Esophagus muscularis mucosa (tissue), 4 donors: ENCODE results near the gene OR2A12.

Experiments
- EP300 ChIP-seq: sonication (generic); formaldehyde crosslinking; IDR thresholded peaks from one replicate; pipeline ENCODE4 v1.6.1; 2017; ENCODE audit warnings: antibody characterized with exemption
- POLR2A ChIP-seq: fragments of 450-650 bp; IDR thresholded peaks from one replicate; pipeline ENCODE4 v1.6.1; 2017; ENCODE audit warnings: antibody characterized with exemption, moderate library complexity, mild to moderate bottlenecking, low read depth
- POLR2AphosphoS5 ChIP-seq, 2 donors: sonication (generic); formaldehyde crosslinking; IDR thresholded peaks; one replicate each; pipeline ENCODE4 v1.6.1; 2017; ENCODE audit warnings: antibody characterized with exemption in 2 of 2
- TF ChIP-seq, protein P1 (sequence below), 3 experiments: fragments of 200-600 bp in 2 of 3; fragments of 450-650 bp in 1 of 3; sonication (generic) in 2 of 3; IDR thresholded peaks; one replicate each; pipeline ENCODE4 v1.5.1; 2017 to 2019; ENCODE audit warnings: antibody characterized with exemption in 3 of 3, mild to moderate bottlenecking in 2 of 3, moderate library complexity in 1 of 3

DNA sequence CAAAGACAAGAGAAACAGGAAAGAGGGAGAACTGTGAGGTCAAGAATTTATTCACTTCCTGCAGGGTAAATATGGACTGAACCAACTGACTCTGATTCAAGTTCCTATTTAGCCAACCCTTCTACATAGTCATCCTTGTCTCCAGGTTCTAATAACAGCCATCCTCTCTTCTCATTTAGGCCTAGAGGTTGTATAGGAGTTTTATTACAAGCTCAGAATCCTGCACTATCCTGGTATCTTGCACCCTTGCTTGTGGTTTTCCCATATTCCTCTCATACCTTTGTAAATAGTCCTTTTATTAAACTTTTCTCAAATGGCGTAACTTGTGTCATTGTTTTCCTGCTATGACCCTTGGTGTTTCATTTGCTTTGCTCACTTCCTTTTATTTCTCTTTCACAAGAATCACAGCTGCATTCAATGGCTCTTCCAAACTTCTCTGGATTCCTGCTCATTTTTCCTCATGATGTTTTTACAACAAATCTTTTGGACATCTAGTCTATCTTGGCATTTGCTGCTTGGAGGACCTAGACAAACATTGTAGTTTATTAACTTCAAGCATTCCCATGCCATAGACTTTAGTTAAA, 49.7 kb upstream of the OR2A12 start:
- TF ChIP-seq, protein P1, sequence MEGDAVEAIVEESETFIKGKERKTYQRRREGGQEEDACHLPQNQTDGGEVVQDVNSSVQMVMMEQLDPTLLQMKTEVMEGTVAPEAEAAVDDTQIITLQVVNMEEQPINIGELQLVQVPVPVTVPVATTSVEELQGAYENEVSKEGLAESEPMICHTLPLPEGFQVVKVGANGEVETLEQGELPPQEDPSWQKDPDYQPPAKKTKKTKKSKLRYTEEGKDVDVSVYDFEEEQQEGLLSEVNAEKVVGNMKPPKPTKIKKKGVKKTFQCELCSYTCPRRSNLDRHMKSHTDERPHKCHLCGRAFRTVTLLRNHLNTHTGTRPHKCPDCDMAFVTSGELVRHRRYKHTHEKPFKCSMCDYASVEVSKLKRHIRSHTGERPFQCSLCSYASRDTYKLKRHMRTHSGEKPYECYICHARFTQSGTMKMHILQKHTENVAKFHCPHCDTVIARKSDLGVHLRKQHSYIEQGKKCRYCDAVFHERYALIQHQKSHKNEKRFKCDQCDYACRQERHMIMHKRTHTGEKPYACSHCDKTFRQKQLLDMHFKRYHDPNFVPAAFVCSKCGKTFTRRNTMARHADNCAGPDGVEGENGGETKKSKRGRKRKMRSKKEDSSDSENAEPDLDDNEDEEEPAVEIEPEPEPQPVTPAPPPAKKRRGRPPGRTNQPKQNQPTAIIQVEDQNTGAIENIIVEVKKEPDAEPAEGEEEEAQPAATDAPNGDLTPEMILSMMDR (IDR thresholded peaks at IDR 0.05): no peak
- no peak for TF ChIP-seq EP300
- no peak for TF ChIP-seq POLR2AphosphoS5 (IDR thresholded peaks at IDR 0.05)
- no peak for TF ChIP-seq POLR2A
